Large intestine (tissue), 3 donors: ENCODE results near the gene PCNX2. TPM values are rescaled to one million over a fixed set of nuclear protein-coding genes. Genes with fewer than 3 reads are reported as not detected.

Source experiments
- DNase-seq, 2 donors: peaks; one replicate each; pipeline versions ENCODE4 v3.0.0 to v3.0.0-alpha.2; 2013
- H3K27ac ChIP-seq: one replicate; pipeline ENCODE4 v1.5.1; 2013; ENCODE audit warnings: low read length
- H3K27me3 ChIP-seq: 2 replicates; pipeline ENCODE4 v1.6.1; 2013; ENCODE audit warnings: low read length; ENCODE audit not compliant: control insufficient read depth, insufficient read depth
- H3K36me3 ChIP-seq: 2 replicates; pipeline ENCODE4 v1.6.1; 2013; ENCODE audit warnings: low read length; ENCODE audit not compliant: control insufficient read depth, insufficient read depth
- H3K4me1 ChIP-seq: one replicate; pipeline ENCODE4 v1.6.1; 2013; ENCODE audit warnings: low read length; ENCODE audit not compliant: control insufficient read depth, insufficient read depth
- H3K4me3 ChIP-seq: one replicate; pipeline ENCODE4 v1.5.1; 2013; ENCODE audit warnings: low read length
- H3K9me3 ChIP-seq: one replicate; pipeline ENCODE4 v1.6.1; 2013; ENCODE audit warnings: mild to moderate bottlenecking, low read depth, low read length, moderate library complexity; ENCODE audit not compliant: control insufficient read depth
- WGBS: methylation state at CpG from one replicate; pipeline ENCODE4 v1.1.5; 2013; ENCODE audit warnings: low lambda C conversion rate; ENCODE audit not compliant: insufficient coverage; 5-methylcytosine and 5-hydroxymethylcytosine counted together
- polyA plus RNA-seq: library from polyadenylated mRNA; unstranded; fragments of 120-200 nt; gene quantifications from one replicate; pipeline ENCODE4 v1.2.1, GENCODE V29; 2013

Gene PCNX2
- polyA plus RNA-seq, 1 donor: 6.9 TPM

DNA sequence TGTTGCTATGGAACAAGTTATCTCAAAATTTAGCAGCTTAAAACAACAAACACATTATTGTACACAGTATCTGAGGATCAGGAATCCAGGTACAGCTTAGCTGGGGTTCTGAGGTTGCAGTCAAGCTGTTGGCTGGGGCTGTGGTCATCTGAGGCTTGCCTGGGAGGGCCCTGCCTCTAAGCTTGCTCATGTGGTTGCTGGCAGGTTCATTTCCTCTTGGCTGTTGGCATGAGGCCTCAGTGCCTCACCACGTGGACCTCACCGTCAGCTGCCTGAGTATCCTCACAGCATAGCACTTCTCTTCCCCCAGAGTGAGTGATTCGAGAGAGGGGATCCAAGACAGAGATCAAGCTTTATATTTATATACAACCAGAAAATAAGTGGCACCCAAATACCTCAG, 326.6 kb downstream of the PCNX2 start:
- H3K27ac ChIP-seq: no peak overlapping the region
- H3K4me3 ChIP-seq: no peak overlapping the region
- peaks cover 9% of the 10 kb centered on the region for H3K9me3 ChIP-seq
- H3K27me3 ChIP-seq: no peaks in the 10 kb centered on the region
- WGBS: 65% methylated on average over 2 of the region's 3 CpGs
- peaks cover 70% of the 10 kb centered on the region for H3K36me3 ChIP-seq
- DNase-seq: no peak
- peaks cover 5% of the 10 kb centered on the region for H3K4me1 ChIP-seq

DNA sequence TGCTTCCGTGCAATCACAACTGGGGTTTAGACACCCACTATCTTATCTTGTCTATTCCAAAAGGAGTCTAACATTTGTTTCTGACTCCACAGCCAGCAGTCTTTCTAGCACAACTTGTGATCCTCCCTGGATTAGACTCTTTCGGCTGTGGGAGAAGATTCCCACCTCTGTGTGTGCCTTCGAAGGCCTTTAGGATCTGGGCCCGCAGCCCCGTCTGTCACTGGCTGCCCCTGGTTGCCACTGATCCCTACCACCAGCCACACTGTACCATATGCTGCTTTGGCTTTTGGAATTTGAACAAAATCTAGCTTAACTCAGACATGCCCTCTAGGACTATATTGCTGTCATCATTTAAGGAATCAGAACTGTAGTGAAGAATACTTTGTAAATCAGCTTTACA, 327.1 kb downstream of the PCNX2 start:
- Histone ChIP-seq H3K36me3 (peaks cover 69% of the 10 kb centered on the region), H3K4me1 (peaks cover 5% of the 10 kb centered on the region), H3K4me3 (no peak overlapping the region), H3K27ac (no peak overlapping the region), H3K9me3 (peaks cover 6% of the 10 kb centered on the region), H3K27me3 (no peaks in the 10 kb centered on the region)
- DNase-seq: no peak
- WGBS: no CpG with 5 or more reads among the region's 5 CpGs

DNA sequence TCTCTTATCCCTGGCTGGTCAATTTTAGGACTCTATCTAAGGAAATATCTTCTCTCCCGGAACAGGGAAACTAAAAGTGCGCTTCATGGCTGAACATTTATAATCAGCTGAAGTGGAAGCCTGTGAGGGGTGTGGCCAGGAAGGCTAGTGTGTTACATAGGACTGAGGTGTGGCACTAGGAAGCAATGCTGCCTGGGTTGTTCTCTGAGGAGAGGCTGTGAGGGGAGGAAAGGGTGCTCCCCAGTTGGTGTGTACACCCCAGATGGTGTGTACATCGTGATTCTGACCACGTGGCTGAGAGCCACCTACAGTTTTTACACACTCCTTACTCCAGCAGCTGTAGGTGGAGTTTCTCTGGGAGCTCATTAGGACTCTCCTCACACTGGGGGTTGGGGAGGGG, 328.9 kb downstream of the PCNX2 start:
- peak; percentile 87 to 88 for DNase-seq
- Histone ChIP-seq H3K36me3 (peaks cover 52% of the 10 kb centered on the region), H3K9me3 (no peaks in the 10 kb centered on the region), H3K4me3 (peak overlapping the region; percentile 25), H3K4me1 (peaks cover 5% of the 10 kb centered on the region), H3K27me3 (no peaks in the 10 kb centered on the region), H3K27ac (peak overlapping the region; percentile 70)
- no CpG with 5 or more reads among the region's 4 CpGs for WGBS

DNA sequence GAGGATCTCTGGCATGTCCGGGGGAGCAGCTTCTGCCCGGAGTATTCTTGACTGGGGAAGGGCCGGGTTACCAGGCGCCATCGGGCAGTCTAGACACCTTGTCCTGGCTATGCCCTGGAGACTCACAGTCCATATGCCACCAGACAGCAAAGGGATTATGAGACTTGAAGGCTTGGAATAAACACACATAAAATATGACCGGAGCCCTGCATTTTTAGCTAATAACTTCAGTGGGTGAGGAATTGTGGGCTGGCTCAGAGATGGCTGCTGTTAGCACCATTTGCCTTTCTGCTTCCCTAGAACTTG, 329.7 kb downstream of the PCNX2 start:
- no peak for DNase-seq
- Histone ChIP-seq H3K27ac (no peak overlapping the region), H3K9me3 (no peaks in the 10 kb centered on the region), H3K36me3 (peaks cover 48% of the 10 kb centered on the region), H3K27me3 (no peaks in the 10 kb centered on the region), H3K4me1 (peaks cover 5% of the 10 kb centered on the region), H3K4me3 (no peak overlapping the region)
- no CpG with 5 or more reads among the region's 6 CpGs for WGBS

DNA sequence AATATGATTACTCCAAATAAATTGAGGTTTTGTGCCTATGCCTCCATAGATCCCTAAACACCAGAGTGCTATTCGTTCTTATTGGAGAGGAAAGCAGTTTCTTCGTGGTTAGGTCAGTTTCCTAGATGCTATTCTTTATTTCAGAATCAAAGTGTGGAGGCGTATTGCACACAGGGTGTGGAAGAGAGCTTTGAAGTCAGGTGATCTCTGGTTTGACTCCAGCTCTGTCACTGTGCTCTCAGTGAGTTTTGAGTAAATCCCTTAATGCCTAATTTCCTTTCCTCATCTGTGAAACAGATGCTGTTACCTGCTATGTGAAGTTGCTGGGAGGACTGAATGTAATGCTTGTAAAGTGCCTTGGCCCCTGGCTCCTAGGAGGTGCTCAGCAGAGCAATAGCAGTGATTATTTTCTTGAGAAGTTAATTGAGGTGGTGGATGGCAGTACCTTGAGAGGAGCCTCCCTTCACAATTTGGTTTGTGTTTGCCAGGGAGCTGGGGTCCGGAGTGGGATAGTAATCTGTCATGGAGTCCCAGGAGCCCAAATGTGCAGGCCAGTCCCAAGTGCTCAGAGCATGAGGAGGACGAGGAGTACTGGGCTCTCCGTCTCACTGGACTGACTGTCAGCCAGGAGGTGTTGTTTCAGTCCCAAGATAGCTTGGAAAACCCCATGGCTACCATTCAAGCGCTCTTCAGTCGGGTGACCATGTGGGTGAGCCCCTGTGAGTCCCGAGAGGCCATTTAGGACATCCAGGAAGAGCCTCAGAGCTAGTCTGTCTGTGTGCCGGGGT, 330.2 kb downstream of the PCNX2 start:
- H3K4me1 ChIP-seq: peaks cover 5% of the 10 kb centered on the region
- no peak for DNase-seq
- no peaks in the 10 kb centered on the region for H3K9me3 ChIP-seq
- H3K36me3 ChIP-seq: peaks cover 43% of the 10 kb centered on the region
- no peaks in the 10 kb centered on the region for H3K27me3 ChIP-seq
- no peak overlapping the region for H3K27ac ChIP-seq
- no peak overlapping the region for H3K4me3 ChIP-seq
- no CpG with 5 or more reads among the region's 10 CpGs for WGBS

DNA sequence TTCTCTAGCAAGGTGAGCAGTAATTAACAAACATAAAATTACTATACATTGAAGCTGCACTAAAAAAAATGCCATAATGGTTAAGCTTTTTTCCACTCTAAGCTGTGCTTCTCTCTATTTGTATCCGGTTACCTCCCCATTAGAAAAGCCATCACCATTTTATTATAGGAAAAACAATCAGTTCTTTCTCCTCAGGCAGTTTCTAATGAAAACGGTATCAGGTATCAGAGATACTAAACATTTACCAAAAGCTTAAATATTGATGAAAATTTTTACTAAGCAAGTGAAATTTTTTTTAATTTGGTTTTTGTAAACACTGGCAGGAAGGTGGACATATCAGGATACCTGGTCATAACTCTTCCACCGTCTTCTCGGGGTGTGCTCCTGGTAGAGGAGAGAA, 330.9 kb downstream of the PCNX2 start:
- 83% methylated on average over 1 of the region's 4 CpGs for WGBS
- DNase-seq: no peak
- peaks cover 5% of the 10 kb centered on the region for H3K4me1 ChIP-seq

DNA sequence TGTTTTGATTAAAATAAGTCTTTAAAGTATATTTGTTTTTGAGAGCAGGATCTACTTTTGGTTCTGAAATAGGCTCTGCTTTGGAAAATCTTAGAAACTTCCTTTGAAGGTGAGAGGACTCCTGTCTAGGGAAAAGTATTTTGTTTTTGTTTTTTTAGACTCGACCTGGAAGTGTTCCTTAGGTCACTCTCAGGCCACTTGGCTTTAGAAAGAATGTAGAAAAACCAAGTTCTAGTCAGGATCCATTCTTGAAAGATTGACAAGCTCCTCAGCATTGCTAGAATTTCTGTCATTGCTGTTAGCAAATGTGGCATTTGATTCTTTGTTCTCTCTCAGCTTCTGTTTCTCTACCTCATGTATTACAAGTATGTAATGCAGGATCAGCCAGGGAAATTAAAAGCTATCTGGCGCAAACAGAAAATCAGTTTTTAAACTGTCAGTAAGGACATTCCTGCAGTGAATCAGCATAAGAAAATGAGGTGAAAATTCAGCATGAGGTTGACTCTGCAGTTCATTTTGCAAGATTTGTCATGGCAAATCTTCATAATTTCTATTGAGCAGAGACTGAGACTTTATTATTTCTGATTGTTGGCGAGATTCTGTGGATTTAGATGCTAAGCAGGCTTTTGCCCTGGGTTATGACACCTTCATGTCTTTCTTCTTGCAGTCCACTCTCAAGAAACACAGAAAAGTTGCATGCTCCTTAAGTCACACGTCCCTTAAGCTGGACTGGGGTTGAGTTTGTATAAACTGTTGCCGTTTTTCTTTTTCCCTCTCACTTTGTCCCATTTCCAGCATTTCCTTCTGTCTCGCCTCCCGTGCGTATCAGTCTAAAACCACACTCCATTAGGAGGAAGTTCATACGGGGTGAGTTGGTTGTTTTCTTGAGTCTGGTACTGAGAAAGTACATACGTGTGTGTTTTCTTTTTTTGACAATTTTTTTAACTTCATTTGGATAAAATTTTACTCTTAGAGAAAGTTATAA, 332.5 kb downstream of the PCNX2 start:
- Histone ChIP-seq H3K36me3 (peaks cover 37% of the 10 kb centered on the region), H3K4me1 (peaks cover 5% of the 10 kb centered on the region), H3K27me3 (no peaks in the 10 kb centered on the region), H3K4me3 (no peak overlapping the region), H3K9me3 (peaks cover 5% of the 10 kb centered on the region), H3K27ac (no peak overlapping the region)
- DNase-seq: no peak
- 97% methylated on average over 5 of the region's 10 CpGs for WGBS

More for the DNA sequence above, 330.9 kb downstream of the PCNX2 start:
- Histone ChIP-seq H3K9me3 (no peaks in the 10 kb centered on the region), H3K27ac (no peak overlapping the region), H3K4me3 (no peak overlapping the region), H3K27me3 (no peaks in the 10 kb centered on the region), H3K36me3 (peaks cover 41% of the 10 kb centered on the region)

DNA sequence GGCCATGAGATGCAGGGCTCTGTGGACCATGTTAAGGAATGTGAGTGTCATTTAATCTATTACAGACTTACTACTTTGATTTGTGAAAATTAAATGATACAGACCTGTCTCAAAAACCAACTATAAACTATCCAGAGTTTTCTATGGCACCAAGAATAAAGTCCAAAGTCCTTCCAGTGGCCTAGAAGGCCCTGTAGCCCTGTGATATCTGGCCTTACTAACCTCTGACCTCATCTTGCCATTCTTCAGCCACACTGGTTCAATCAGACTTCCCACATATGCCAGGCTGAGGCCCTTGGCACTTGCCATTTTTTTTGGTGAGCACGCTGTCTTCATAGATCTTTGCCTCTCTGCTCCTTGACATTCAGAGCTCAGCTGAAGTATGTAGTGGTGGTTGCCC, 337.5 kb downstream of the PCNX2 start:
- Histone ChIP-seq H3K36me3 (peaks cover 33% of the 10 kb centered on the region), H3K27ac (no peak overlapping the region), H3K4me1 (peaks cover under 1% of the 10 kb centered on the region), H3K27me3 (no peaks in the 10 kb centered on the region), H3K9me3 (peaks cover 9% of the 10 kb centered on the region), H3K4me3 (no peak overlapping the region)
- no peak for DNase-seq
- no CpG with 5 or more reads among the region's 1 CpG for WGBS

DNA sequence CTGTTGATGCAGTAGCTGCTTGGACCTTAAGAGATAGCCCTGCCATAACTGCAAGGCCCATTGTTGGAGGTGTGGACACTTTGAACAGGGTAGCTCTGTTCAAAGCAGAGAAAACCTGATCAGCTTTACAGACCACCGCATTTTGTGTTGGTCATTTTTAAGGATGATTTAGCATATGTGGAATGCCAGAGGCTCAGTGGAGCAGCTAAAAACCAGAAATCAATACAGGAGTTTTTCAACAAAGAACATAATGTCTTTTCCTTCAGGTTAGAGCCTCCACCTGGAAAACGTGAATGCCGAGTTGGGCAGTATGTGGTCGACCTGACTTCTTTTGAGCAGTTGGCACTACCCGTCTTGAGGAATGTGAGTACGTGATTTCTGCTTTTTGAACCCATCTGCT, 339.4 kb downstream of the PCNX2 start:
- DNase-seq: no peak
- Histone ChIP-seq H3K36me3 (peaks cover 31% of the 10 kb centered on the region), H3K9me3 (peaks cover 9% of the 10 kb centered on the region), H3K4me1 (peaks cover 14% of the 10 kb centered on the region), H3K27me3 (no peaks in the 10 kb centered on the region), H3K4me3 (no peak overlapping the region), H3K27ac (no peak overlapping the region)
- WGBS: no CpG with 5 or more reads among the region's 6 CpGs

DNA sequence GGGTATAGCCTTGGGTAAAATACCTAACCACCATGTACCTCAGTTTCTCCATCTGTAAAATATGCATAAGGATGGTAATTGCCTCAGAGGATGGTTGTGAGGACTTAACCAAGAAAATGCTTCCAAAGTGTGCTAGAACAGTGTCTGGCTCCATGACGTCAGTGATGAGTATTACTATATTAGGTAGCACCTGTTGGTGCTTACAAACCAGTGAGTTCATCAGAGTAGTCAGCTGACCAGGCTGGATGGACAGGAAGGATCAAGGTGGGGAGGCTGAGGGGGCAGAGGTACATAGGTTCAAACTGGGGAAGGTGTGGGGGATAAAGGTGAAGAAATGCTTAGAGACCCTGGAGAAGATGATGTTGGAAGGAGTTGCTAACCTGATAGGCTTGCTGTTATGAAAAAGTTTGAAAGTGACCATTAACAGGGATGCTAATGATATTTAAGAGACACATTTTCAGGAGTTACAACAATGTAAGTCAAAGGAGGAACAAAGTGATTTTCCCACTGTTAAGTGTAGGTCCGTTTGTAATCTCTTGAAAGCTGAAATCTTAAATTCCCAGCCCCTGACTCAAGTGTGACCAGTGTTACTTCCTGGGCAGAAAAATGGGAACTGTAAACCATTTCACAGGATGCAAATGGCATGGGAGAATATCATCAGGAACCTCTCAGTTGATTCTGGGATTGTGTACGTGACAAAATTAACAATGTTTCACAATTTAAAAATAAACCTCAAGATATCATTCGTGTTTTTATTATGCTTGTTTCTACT, 340.7 kb downstream of the PCNX2 start:
- Histone ChIP-seq H3K9me3 (peaks cover 11% of the 10 kb centered on the region), H3K4me3 (no peak overlapping the region), H3K27ac (no peak overlapping the region), H3K27me3 (no peaks in the 10 kb centered on the region), H3K4me1 (peaks cover 14% of the 10 kb centered on the region), H3K36me3 (peaks cover 24% of the 10 kb centered on the region)
- no peak for DNase-seq
- WGBS: 100% methylated on average over 2 of the region's 4 CpGs
